Purkinje cell (primary cell): ENCODE results near the gene SNRNP25. TPM values are rescaled to one million over a fixed set of nuclear protein-coding genes. Genes with fewer than 3 reads are reported as not detected.

Experiments
- polyA plus RNA-seq: library from polyadenylated mRNA; unstranded; fragments of >200 nt; fragmentation: Nextera tagmentation; gene quantifications from 2 replicates; pipeline ENCODE4 v1.2.1, GENCODE V29; 2014

Gene SNRNP25
- polyA plus RNA-seq: 61.9 and 74.7 TPM in 2 replicates

DNA sequence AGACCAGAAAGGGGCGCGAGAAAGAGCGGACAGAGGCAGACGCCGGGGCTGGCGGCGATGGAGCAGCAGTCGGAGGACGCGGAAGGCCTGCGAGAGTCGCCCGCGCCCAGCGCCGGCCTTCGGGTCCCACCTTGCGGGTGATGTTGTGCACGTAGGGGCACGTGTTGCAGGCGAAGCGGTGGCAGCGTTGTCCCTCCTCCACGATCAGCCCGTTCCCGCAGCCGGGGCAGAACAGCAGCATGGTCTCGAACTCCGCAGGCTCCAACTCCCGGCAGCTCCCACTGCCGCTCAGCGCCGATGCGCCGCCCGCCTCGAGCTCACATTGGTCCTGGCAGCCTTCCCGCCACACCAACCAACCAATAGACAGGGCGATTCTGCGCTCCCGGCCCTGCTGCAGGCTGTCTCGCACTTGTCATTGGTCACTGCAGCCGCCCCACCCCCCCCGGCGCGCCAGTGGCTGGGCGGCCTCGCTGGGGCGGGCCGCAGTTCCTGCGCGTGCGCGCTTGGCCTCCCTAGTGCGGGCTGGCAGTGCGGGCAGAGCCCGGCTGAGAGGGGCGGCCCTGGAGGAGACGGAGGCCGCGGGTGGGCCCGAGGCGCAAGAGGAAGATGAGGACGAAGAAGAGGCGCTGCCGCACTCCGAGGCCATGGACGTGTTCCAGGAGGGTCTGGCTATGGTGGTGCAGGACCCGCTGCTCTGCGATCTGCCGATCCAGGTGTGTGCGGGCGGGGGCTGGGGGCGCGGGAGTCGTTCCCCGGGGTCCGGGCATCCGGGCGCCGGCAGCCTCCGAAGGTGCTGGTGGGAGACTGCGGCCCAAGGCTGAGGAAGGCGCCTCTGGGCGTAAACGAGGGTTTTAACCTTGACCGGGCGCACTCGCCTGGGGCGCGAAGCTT, at the start of gene SNRNP25, which contains the start of gene POLR3K:
Gene SNRNP25, plus strand, starts transcription at position 483 of the 891 bp plus-strand sequence. Its CDS starts 189 bp downstream, at position 672.
Gene POLR3K, minus strand, starts transcription at position 263 of the 891 bp plus-strand sequence. Its CDS starts 22 bp downstream, at position 241.

DNA sequence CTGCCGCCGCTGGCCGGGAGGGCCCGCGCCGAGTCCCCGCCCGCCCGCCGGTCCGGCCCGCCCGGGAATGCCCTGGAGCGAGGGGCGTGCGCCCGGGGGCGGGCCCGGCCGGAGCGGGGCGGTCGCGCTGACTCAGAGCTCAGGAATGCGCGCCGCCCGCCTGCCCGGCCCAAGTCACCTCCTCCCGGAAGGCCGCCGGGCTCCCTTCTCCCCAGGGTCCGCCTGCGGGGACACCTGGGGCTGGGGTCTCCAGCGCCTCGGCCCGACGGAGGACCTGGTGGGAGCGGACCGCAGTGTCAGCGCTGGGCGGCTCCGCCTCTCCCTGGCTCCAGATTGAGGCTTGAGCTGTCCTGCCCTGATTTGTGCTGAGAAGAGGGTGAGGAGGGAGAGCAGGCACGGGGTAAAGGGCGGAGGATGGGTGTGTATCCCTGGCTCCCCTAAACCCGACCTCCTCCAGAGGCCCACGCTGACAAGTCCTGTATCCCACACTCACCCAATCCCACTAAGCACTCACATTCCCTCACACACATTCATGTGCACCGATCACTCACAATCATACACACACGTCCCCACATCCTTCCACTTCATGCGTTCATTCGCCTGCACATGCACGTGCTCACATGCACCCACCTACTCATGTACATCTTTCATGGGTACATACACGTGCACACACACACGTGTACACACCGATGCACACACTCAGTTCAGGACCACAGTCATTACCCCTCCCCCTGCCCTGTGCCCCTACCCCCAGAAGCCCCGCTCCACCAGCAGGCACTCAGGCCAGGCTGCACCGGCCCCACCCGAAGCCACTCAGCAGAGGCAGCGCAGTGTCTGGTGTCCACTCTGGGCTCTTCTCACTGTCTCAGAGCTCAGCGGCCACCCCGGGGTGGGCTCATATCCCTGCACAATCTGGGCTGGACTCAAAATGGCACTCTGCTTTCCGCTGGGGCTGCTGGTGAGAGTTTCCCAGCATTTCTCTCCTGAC, 19.2 kb downstream of the SNRNP25 start, which contains the start of gene RHBDF1:
Gene RHBDF1, minus strand, starts transcription at position 71 of the 988 bp plus-strand sequence. CDS start 7,616 bp downstream, outside the sequence.

DNA sequence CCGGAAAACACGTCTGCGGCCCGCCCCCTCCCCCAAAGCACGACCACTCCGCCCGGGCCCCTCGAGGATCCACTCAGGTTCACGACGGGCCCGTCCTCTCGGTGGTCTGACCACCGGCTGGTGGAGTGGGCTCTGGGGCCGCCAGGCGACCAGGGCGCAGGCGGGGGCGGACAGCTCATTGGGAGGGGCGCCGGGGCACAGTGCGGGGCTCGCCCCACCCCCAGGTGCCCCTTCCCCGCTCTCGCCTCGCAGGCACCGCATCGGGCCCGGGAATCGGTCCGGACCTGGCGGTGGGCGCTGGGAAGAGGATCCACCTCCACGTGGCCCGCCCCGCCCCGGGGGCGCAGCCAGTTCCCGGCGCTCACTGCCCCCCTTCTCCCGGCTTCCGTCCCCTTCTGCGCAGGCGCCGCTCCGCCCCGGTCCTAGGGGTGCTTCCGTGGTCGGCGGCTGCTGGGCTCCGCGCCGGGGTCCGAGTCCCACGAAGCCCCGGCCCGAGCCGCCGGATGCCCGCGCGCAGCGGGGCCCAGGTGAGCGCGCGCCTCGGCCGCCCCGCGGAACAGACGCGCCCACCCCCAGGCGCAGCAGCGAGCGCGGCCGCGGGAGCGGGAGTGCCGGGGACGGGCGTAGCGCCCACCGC, 24.3 kb downstream of the SNRNP25 start, which contains the start of gene MPG:
Gene MPG, plus strand, starts transcription at position 419 of the 637 bp plus-strand sequence. Its CDS starts 85 bp downstream, at position 504.

Other genes starting within 250 kb of the SNRNP25 start
- 59.0 and 90.8 TPM in 2 replicates for gene POLR3K, start 220 bp upstream of the SNRNP25 start, polyA plus RNA-seq
- gene RHBDF1, start 18.8 kb downstream of the SNRNP25 start, polyA plus RNA-seq: 0.64 and 1.5 TPM in 2 replicates
- gene MPG, start 24.4 kb downstream of the SNRNP25 start, polyA plus RNA-seq: 2.1 and 5.7 TPM in 2 replicates
- gene NPRL3, start 84.8 kb downstream of the SNRNP25 start, polyA plus RNA-seq: 1.3 and 2.8 TPM in 2 replicates
- not detected in 2 replicates for gene HBZ, start 98.8 kb downstream of the SNRNP25 start, polyA plus RNA-seq
- 0.55 TPM in 1 of 2 replicates, not detected in the other for gene HBM, start 112.2 kb downstream of the SNRNP25 start, polyA plus RNA-seq
- 1.9 and 48.0 TPM in 2 replicates for gene HBA2, start 119.0 kb downstream of the SNRNP25 start, polyA plus RNA-seq
- gene HBA1, start 122.9 kb downstream of the SNRNP25 start, polyA plus RNA-seq: 99.3 and 127 TPM in 2 replicates
- gene HBQ1, start 126.6 kb downstream of the SNRNP25 start, polyA plus RNA-seq: 2.3 and 4.8 TPM in 2 replicates
- 17.1 and 24.7 TPM in 2 replicates for gene LUC7L, start 175.6 kb downstream of the SNRNP25 start, polyA plus RNA-seq
- 6.5 and 10.2 TPM in 2 replicates for gene FAM234A, start 181.0 kb downstream of the SNRNP25 start, polyA plus RNA-seq
- gene RGS11, start 222.1 kb downstream of the SNRNP25 start, polyA plus RNA-seq: 2.8 and 2.9 TPM in 2 replicates
- 2.6 and 15.2 TPM in 2 replicates for gene ARHGDIG, start 226.8 kb downstream of the SNRNP25 start, polyA plus RNA-seq
- gene PDIA2, start 229.3 kb downstream of the SNRNP25 start, polyA plus RNA-seq: 4.0 TPM in 1 of 2 replicates, not detected in the other